WTC11 (cell line): ENCODE results near the gene MND1. TPM values are rescaled to one million over a fixed set of nuclear protein-coding genes. Genes with fewer than 3 reads are reported as not detected.

ENCODE experiments used
- ATAC-seq: fragments of 200-7000 bp; cut with Tn5 transposase; 2 replicates; pipeline ENCODE4 v1.10.0; 2021; ENCODE audit warnings: mild to moderate bottlenecking, moderate library complexity
- CTCF ChIA-PET: fragments of 300-600 bp; sonication (Branson Sonifier 250); formaldehyde crosslinking; loops from one replicate; lab custom pipeline; 2021; ENCODE audit warnings: antibody characterized with exemption; lab: Charles Lee
- POLR2A ChIA-PET: fragments of 350-600 bp; sonication (Branson Sonifier 250); formaldehyde crosslinking; loops from one replicate; lab custom pipeline; 2021; ENCODE audit warnings: antibody characterized with exemption; lab: Charles Lee
- DNase-seq: peaks from one replicate; pipeline ENCODE4 v3.0.0; 2021; ENCODE audit warnings: low spot score
- H3K27ac Mint-ChIP-seq: 2 replicates; pipeline ENCODE4 v1.8.0; 2021; ENCODE audit warnings: mixed read lengths
- H3K27me3 Mint-ChIP-seq: 2 replicates; pipeline ENCODE4 v1.8.0; 2021; ENCODE audit warnings: low read depth, mild to moderate bottlenecking, moderate library complexity, mixed read lengths
- H3K36me3 Mint-ChIP-seq: 2 replicates; pipeline ENCODE4 v1.8.0; 2021; ENCODE audit warnings: mixed read lengths
- H3K4me1 Mint-ChIP-seq: 2 replicates; pipeline ENCODE4 v1.8.0; 2022; ENCODE audit warnings: mixed read lengths
- H3K4me3 Mint-ChIP-seq: 2 replicates; pipeline ENCODE4 v1.8.0; 2021; ENCODE audit warnings: mild to moderate bottlenecking, moderate library complexity, mixed read lengths
- H3K9me3 Mint-ChIP-seq: 2 replicates; pipeline ENCODE4 v1.8.0; 2021; ENCODE audit warnings: mixed read lengths
- ARID4B ChIP-seq: sonication (generic); formaldehyde crosslinking; IDR thresholded peaks from 2 replicates; pipeline ENCODE4 v1.8.0; 2023; ENCODE audit warnings: missing genetic modification reagents, mild to moderate bottlenecking, borderline replicate concordance
- EMX1 ChIP-seq: fragments of 250-450 bp; sonication (Bioruptor Pico); IDR thresholded peaks from 2 replicates; pipeline ENCODE4 v1.8.0; 2021; ENCODE audit warnings: mild to moderate bottlenecking
- ETV6 ChIP-seq: sonication (generic); formaldehyde crosslinking; IDR thresholded peaks from 2 replicates; pipeline ENCODE4 v1.8.1; 2022; ENCODE audit warnings: mild to moderate bottlenecking, missing genetic modification reagents
- KAT7 ChIP-seq: sonication (generic); formaldehyde crosslinking; IDR thresholded peaks from 2 replicates; pipeline ENCODE4 v1.8.1; 2023; ENCODE audit warnings: missing genetic modification reagents, mild to moderate bottlenecking, borderline replicate concordance
- NFE2L1 ChIP-seq: sonication (generic); formaldehyde crosslinking; IDR thresholded peaks from 2 replicates; pipeline ENCODE4 v1.8.1; 2023; ENCODE audit warnings: missing genetic modification reagents
- NR3C1 ChIP-seq: sonication (generic); formaldehyde crosslinking; conservative IDR thresholded peaks from 2 replicates; pipeline ENCODE4 v1.8.1; 2023; ENCODE audit warnings: low read depth, mild to moderate bottlenecking, missing genetic modification reagents
- OVOL2 ChIP-seq: fragments of 250-450 bp; sonication (Bioruptor Pico); IDR thresholded peaks from 2 replicates; pipeline ENCODE4 v1.9.0; 2021; ENCODE audit warnings: mild to moderate bottlenecking, borderline replicate concordance
- PRRX2 ChIP-seq: fragments of 250-450 bp; sonication (Bioruptor Pico); IDR thresholded peaks from 2 replicates; pipeline ENCODE4 v1.8.0; 2021; ENCODE audit warnings: mild to moderate bottlenecking
- RORB ChIP-seq: fragments of 250-450 bp; sonication (Bioruptor Pico); IDR thresholded peaks from 2 replicates; pipeline ENCODE4 v1.9.0; 2021; ENCODE audit warnings: mild to moderate bottlenecking
- SMAD4 ChIP-seq: sonication (generic); formaldehyde crosslinking; IDR thresholded peaks from 2 replicates; pipeline ENCODE4 v1.8.0; 2022; ENCODE audit warnings: mild to moderate bottlenecking, missing genetic modification reagents
- SP1 ChIP-seq: sonication (generic); formaldehyde crosslinking; conservative IDR thresholded peaks from 2 replicates; pipeline ENCODE4 v1.8.1; 2022; ENCODE audit warnings: missing genetic modification reagents
- TCF7 ChIP-seq: sonication (generic); formaldehyde crosslinking; IDR thresholded peaks from 2 replicates; pipeline ENCODE4 v1.8.0; 2022; ENCODE audit warnings: mild to moderate bottlenecking, low read depth, missing genetic modification reagents, moderate library complexity
- TEAD1 ChIP-seq: sonication (generic); formaldehyde crosslinking; IDR thresholded peaks from 2 replicates; pipeline ENCODE4 v1.8.0; 2022; ENCODE audit warnings: mild to moderate bottlenecking, missing genetic modification reagents
- TEAD4 ChIP-seq: sonication (generic); formaldehyde crosslinking; IDR thresholded peaks from 2 replicates; pipeline ENCODE4 v1.8.0; 2022; ENCODE audit warnings: mild to moderate bottlenecking, missing genetic modification reagents
- TP53 ChIP-seq: sonication (generic); formaldehyde crosslinking; IDR thresholded peaks from 2 replicates; pipeline ENCODE4 v1.8.1; 2023; ENCODE audit warnings: mild to moderate bottlenecking, missing genetic modification reagents
- ZNF396 ChIP-seq: fragments of 250-450 bp; sonication (Bioruptor Pico); IDR thresholded peaks from 2 replicates; pipeline ENCODE4 v1.8.0; 2021; ENCODE audit warnings: mild to moderate bottlenecking, moderate library complexity, borderline replicate concordance
- ZNF512 ChIP-seq: sonication (generic); formaldehyde crosslinking; IDR thresholded peaks from 2 replicates; pipeline ENCODE4 v1.8.1; 2022; ENCODE audit warnings: missing genetic modification reagents, borderline replicate concordance
- total RNA-seq: library from RNA; stranded (reverse); gene quantifications from 3 replicates; pipeline ENCODE4 v1.2.3, GENCODE V29; 2021
- TF ChIP-seq, protein P1 (sequence below): sonication (generic); formaldehyde crosslinking; IDR thresholded peaks from 2 replicates; pipeline ENCODE4 v1.8.1; 2023; ENCODE audit warnings: mild to moderate bottlenecking, missing genetic modification reagents
- TF ChIP-seq, protein P2 (sequence below): sonication (generic); formaldehyde crosslinking; IDR thresholded peaks from 2 replicates; pipeline ENCODE4 v1.8.1; 2022; ENCODE audit warnings: mild to moderate bottlenecking, moderate library complexity, missing genetic modification reagents
- TF ChIP-seq, protein P3 (sequence below): fragments of 250-450 bp; sonication (Bioruptor Pico); IDR thresholded peaks from 2 replicates; pipeline ENCODE4 v1.9.0; 2021; ENCODE audit warnings: mild to moderate bottlenecking
- TF ChIP-seq, protein P4 (sequence below): fragments of 250-450 bp; sonication (Bioruptor Pico); IDR thresholded peaks from 2 replicates; pipeline ENCODE4 v1.9.0; 2021; ENCODE audit warnings: mild to moderate bottlenecking

The MND1 gene
- total RNA-seq, 1 experiment from 2014 or later: 36.0 TPM

DNA sequence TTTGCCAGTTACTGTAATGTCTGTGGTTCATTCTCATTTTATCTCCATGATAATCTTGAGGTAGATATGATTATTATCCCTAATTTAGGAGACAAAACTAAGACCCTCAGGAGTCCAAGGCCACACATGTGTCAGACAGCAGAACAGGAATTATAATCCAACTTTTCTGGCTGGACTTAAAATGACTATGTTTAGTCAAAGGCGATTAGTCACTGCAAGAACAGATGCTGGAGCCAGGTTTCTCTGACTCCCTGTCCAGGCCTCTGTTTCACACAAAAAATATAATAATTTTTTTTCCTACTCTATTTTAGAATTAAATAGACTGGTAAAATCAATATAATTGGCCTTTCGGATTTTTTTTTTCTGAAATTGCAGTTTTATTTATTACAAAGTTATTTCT, 64.9 kb downstream of the MND1 start:
- no peak overlapping the region for H3K4me3 Mint-ChIP-seq
- peaks cover 21% of the 10 kb centered on the region for H3K9me3 Mint-ChIP-seq
- DNase-seq (no peak), ATAC-seq (no peak)
- no peaks in the 10 kb centered on the region for H3K27me3 Mint-ChIP-seq
- H3K4me1 Mint-ChIP-seq: peaks cover 7% of the 10 kb centered on the region
- TF ChIP-seq NFE2L1 (CRISPR knock-in tag) (no peak), OVOL2 (CRISPR knock-in tag) (no peak), SP1 (CRISPR knock-in tag) (no peak), TCF7 (CRISPR knock-in tag) (no peak)
- TF ChIP-seq, protein P1, sequence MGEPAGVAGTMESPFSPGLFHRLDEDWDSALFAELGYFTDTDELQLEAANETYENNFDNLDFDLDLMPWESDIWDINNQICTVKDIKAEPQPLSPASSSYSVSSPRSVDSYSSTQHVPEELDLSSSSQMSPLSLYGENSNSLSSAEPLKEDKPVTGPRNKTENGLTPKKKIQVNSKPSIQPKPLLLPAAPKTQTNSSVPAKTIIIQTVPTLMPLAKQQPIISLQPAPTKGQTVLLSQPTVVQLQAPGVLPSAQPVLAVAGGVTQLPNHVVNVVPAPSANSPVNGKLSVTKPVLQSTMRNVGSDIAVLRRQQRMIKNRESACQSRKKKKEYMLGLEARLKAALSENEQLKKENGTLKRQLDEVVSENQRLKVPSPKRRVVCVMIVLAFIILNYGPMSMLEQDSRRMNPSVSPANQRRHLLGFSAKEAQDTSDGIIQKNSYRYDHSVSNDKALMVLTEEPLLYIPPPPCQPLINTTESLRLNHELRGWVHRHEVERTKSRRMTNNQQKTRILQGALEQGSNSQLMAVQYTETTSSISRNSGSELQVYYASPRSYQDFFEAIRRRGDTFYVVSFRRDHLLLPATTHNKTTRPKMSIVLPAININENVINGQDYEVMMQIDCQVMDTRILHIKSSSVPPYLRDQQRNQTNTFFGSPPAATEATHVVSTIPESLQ (CRISPR knock-in tag): no peak
- TF ChIP-seq, protein P2, sequence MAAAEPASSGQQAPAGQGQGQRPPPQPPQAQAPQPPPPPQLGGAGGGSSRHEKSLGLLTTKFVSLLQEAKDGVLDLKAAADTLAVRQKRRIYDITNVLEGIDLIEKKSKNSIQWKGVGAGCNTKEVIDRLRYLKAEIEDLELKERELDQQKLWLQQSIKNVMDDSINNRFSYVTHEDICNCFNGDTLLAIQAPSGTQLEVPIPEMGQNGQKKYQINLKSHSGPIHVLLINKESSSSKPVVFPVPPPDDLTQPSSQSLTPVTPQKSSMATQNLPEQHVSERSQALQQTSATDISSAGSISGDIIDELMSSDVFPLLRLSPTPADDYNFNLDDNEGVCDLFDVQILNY: no peak
- H3K36me3 Mint-ChIP-seq: peaks cover 44% of the 10 kb centered on the region
- no peak overlapping the region for H3K27ac Mint-ChIP-seq
- ChIA-PET CTCF (interaction anchor here (0.7 kb wide), 1 partner anchor 23 kb away, joined by 4 read pairs; no protein-coding TSS in a partner anchor), POLR2A (no interaction called here)

DNA sequence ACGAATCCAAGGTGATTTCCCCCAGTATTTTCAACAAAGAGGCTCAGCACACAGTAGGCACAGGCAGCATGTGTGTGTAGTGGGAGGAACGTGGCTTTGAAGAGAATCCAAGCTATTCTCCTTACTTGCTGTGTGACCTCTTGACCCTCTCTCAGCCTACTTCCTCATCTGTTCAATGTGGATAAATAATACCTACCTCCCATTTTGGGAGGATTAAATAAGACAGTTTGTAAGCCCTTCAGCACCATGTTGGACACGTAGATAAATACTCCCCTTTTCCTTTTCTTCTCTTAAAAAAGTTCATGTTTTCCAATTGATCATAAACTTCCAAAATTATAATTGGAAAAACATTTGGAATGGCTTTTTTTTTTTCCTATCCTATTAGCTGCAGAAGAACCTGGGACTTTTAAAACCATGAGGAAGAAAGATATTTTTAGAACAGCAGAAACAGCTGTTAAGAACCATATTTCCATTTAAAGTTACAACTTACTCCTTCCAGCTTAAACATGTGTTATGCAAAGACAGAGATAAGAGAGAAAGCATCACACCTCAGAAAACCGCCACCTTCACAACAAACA, 65.5 kb downstream of the MND1 start:
- Mint-ChIP-seq H3K9me3 (peaks cover 18% of the 10 kb centered on the region), H3K36me3 (peaks cover 39% of the 10 kb centered on the region), H3K4me1 (peaks cover 7% of the 10 kb centered on the region), H3K27ac (no peak overlapping the region), H3K27me3 (no peaks in the 10 kb centered on the region), H3K4me3 (no peak overlapping the region)
- DNase-seq (no peak), ATAC-seq (no peak)
- POLR2A ChIA-PET: no interaction called here
- TF ChIP-seq KAT7 (CRISPR knock-in tag): no peak
- TF ChIP-seq TP53 (CRISPR knock-in tag): no peak
- no peak for TF ChIP-seq ZNF512 (CRISPR knock-in tag)
- no peak for TF ChIP-seq PRRX2
- TF ChIP-seq ETV6 (CRISPR knock-in tag): no peak
- no peak for TF ChIP-seq NR3C1
- TF ChIP-seq TEAD4: no peak
- TF ChIP-seq RORB (CRISPR knock-in tag): no peak
- TF ChIP-seq EMX1: no peak
- no peak for TF ChIP-seq ARID4B (CRISPR knock-in tag)
- TF ChIP-seq, protein P3, sequence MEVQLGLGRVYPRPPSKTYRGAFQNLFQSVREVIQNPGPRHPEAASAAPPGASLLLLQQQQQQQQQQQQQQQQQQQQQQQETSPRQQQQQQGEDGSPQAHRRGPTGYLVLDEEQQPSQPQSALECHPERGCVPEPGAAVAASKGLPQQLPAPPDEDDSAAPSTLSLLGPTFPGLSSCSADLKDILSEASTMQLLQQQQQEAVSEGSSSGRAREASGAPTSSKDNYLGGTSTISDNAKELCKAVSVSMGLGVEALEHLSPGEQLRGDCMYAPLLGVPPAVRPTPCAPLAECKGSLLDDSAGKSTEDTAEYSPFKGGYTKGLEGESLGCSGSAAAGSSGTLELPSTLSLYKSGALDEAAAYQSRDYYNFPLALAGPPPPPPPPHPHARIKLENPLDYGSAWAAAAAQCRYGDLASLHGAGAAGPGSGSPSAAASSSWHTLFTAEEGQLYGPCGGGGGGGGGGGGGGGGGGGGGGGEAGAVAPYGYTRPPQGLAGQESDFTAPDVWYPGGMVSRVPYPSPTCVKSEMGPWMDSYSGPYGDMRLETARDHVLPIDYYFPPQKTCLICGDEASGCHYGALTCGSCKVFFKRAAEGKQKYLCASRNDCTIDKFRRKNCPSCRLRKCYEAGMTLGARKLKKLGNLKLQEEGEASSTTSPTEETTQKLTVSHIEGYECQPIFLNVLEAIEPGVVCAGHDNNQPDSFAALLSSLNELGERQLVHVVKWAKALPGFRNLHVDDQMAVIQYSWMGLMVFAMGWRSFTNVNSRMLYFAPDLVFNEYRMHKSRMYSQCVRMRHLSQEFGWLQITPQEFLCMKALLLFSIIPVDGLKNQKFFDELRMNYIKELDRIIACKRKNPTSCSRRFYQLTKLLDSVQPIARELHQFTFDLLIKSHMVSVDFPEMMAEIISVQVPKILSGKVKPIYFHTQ (CRISPR knock-in tag): no peak
- no peak for TF ChIP-seq TEAD1 (CRISPR knock-in tag)
- TF ChIP-seq SMAD4: no peak
- TF ChIP-seq, protein P4, sequence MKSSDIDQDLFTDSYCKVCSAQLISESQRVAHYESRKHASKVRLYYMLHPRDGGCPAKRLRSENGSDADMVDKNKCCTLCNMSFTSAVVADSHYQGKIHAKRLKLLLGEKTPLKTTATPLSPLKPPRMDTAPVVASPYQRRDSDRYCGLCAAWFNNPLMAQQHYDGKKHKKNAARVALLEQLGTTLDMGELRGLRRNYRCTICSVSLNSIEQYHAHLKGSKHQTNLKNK: no peak
- no peak for TF ChIP-seq ZNF396 (CRISPR knock-in tag)
- CTCF ChIA-PET: no interaction called here
